Measurements from ENCODE around the gene KCNQ4. TPM values are rescaled to one million over a fixed set of nuclear protein-coding genes. Genes with fewer than 3 reads are reported as not detected.

KCNQ4 gene
- total RNA-seq, 1 donor = under 0.01 TPM

GRCh38 chr1:40764981-40765380 lies 18.6 kb upstream of the KCNQ4 start:
- H3K27me3 ChIP-seq (ENCODE audit: insufficient read depth, low read length) = no peaks in the 10 kb centered on the region
- H3K4me3 ChIP-seq (ENCODE audit: low read length) = no peak overlapping the region
- no peaks in the 10 kb centered on the region for H3K9me3 ChIP-seq (ENCODE audit: low read depth, low read length)
- peaks cover 12% of the 10 kb centered on the region for H3K4me1 ChIP-seq (ENCODE audit: insufficient read depth, low read length)

GRCh38 chr1:40766017-40766416 lies 17.6 kb upstream of the KCNQ4 start:
- Histone ChIP-seq H3K4me3 (ENCODE audit: low read length) (no peak overlapping the region), H3K4me1 (ENCODE audit: insufficient read depth, low read length) (peaks cover 12% of the 10 kb centered on the region), H3K27me3 (ENCODE audit: insufficient read depth, low read length) (no peaks in the 10 kb centered on the region), H3K9me3 (ENCODE audit: low read depth, low read length) (no peaks in the 10 kb centered on the region)

GRCh38 chr1:40766560-40766959 lies 17.0 kb upstream of the KCNQ4 start:
- H3K4me1 ChIP-seq (ENCODE audit: insufficient read depth, low read length) = peaks cover 12% of the 10 kb centered on the region
- no peak overlapping the region for H3K4me3 ChIP-seq (ENCODE audit: low read length)
- H3K27me3 ChIP-seq (ENCODE audit: insufficient read depth, low read length) = no peaks in the 10 kb centered on the region
- no peaks in the 10 kb centered on the region for H3K9me3 ChIP-seq (ENCODE audit: low read depth, low read length)

GRCh38 chr1:40768146-40768990 lies 15.2 kb upstream of the KCNQ4 start:
- Histone ChIP-seq H3K4me3 (ENCODE audit: low read length) (no peak overlapping the region), H3K4me1 (ENCODE audit: insufficient read depth, low read length) (peaks cover 4% of the 10 kb centered on the region), H3K27me3 (ENCODE audit: insufficient read depth, low read length) (no peaks in the 10 kb centered on the region), H3K9me3 (ENCODE audit: low read depth, low read length) (no peaks in the 10 kb centered on the region)

DNA sequence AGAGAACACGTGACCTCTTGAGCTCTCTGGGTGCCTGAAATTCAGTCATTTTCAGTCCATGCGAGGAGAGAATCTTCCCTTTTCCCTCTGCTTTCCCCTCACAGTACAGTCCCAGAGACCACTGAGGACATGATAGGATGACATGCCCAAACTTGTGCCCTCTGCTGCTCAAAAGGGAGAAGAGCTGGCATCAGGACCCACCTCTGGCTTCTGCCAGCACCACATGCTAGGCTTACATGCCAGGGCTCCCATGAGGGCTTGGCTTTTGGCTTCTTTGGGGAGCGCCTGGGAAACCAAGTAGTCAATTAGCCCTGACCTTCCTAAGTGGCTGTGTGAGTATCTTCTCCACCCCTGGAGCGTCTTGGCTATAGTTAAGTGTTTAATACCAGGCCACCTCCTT lies 13.8 kb upstream of the KCNQ4 start:
- H3K4me1 ChIP-seq (ENCODE audit: insufficient read depth, low read length) = no peaks in the 10 kb centered on the region
- no peaks in the 10 kb centered on the region for H3K9me3 ChIP-seq (ENCODE audit: low read depth, low read length)
- H3K4me3 ChIP-seq (ENCODE audit: low read length) = no peak overlapping the region
- H3K27me3 ChIP-seq (ENCODE audit: insufficient read depth, low read length) = no peaks in the 10 kb centered on the region

- Histone ChIP-seq H3K4me3 (ENCODE audit: low read length) (no peak overlapping the region), H3K4me1 (ENCODE audit: insufficient read depth, low read length) (no peaks in the 10 kb centered on the region), H3K9me3 (ENCODE audit: low read depth, low read length) (no peaks in the 10 kb centered on the region), H3K27me3 (ENCODE audit: insufficient read depth, low read length) (no peaks in the 10 kb centered on the region)
These were observed 13.1 kb upstream of the KCNQ4 start for GRCh38 chr1:40770296-40771070.

- no peaks in the 10 kb centered on the region for H3K27me3 ChIP-seq (ENCODE audit: insufficient read depth, low read length)
These were observed 11.2 kb upstream of the KCNQ4 start for GRCh38 chr1:40772146-40772955.

DNA sequence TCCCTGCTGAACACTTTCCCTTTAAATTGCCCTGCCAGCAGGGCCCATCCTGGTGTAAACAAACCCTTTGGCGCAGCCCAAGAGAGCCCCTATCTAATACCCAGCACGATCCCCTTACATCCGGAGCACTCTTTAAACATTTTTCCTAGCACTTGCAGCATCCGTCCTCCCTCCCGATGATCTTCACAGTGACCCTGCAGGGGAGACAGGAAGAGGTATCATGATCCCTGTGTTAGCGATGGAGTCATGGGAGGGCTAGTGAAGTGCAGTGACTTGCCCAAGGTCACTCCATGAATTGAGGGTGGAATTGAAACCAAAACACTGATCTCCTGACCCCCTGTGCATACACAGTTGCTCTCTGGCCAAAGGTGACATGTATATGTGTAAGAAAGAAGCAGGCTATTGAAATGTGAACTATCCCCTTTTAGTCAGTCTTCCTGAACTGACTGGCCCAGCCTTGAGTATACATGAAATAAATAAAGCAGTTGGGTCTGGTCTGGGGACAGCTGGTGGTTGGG lies 9.8 kb upstream of the KCNQ4 start:
- H3K4me1 ChIP-seq (ENCODE audit: insufficient read depth, low read length) = no peaks in the 10 kb centered on the region
- no peak overlapping the region for H3K4me3 ChIP-seq (ENCODE audit: low read length)
- no peaks in the 10 kb centered on the region for H3K9me3 ChIP-seq (ENCODE audit: low read depth, low read length)
- H3K27me3 ChIP-seq (ENCODE audit: insufficient read depth, low read length) = no peaks in the 10 kb centered on the region

More at GRCh38 chr1:40772146-40772955, 11.2 kb upstream of the KCNQ4 start:
- H3K9me3 ChIP-seq (ENCODE audit: low read depth, low read length) = no peaks in the 10 kb centered on the region
- H3K4me1 ChIP-seq (ENCODE audit: insufficient read depth, low read length) = no peaks in the 10 kb centered on the region
- no peak overlapping the region for H3K4me3 ChIP-seq (ENCODE audit: low read length)

- no peaks in the 10 kb centered on the region for H3K27me3 ChIP-seq (ENCODE audit: insufficient read depth, low read length)
- no peaks in the 10 kb centered on the region for H3K4me1 ChIP-seq (ENCODE audit: insufficient read depth, low read length)
- H3K9me3 ChIP-seq (ENCODE audit: low read depth, low read length) = no peaks in the 10 kb centered on the region
- H3K4me3 ChIP-seq (ENCODE audit: low read length) = no peak overlapping the region
These were observed 9.2 kb upstream of the KCNQ4 start for GRCh38 chr1:40774266-40774998.

- Histone ChIP-seq H3K4me3 (ENCODE audit: low read length) (no peak overlapping the region), H3K4me1 (ENCODE audit: insufficient read depth, low read length) (no peaks in the 10 kb centered on the region), H3K27me3 (ENCODE audit: insufficient read depth, low read length) (no peaks in the 10 kb centered on the region)
These were observed 7.1 kb upstream of the KCNQ4 start for GRCh38 chr1:40776236-40777072.

DNA sequence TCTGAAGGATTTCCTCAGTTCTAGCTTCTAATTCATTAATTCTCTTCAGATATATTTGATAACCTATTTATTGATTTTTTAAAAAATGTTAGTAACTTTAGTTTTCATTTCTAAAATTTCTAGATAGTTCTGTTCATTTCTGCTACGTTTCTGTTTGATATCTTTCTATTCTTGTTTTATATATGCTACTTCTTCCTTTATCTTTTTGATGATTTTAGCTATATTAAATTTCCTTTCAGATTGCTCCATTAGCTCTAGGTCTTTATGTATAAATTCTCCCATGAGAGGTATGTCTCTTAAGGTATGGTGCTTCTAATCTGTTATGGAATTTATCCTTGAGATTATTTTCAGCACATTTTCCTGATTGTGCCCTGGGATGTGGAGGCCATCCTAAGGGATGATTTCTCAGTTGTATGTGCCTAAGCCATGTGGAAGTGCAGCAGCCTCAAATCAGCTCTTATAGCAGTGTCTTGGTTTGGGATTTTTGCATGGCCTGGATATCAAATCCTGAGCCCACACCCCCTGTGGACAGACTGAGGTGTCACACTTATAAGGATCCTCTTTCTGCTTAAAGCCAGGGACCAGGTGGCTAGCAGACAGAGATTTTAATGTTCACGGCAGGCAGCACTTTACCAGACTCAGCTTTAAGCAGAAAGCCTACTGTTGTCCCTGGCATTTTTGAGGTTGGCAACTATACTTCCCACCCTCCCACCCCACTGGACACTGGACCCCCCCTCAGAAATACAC lies 6.2 kb upstream of the KCNQ4 start:
- Histone ChIP-seq H3K4me1 (ENCODE audit: insufficient read depth, low read length) (no peaks in the 10 kb centered on the region), H3K9me3 (ENCODE audit: low read depth, low read length) (no peaks in the 10 kb centered on the region), H3K4me3 (ENCODE audit: low read length) (no peak overlapping the region), H3K27me3 (ENCODE audit: insufficient read depth, low read length) (peaks cover 3% of the 10 kb centered on the region)

More at GRCh38 chr1:40776236-40777072, 7.1 kb upstream of the KCNQ4 start:
- no peaks in the 10 kb centered on the region for H3K9me3 ChIP-seq (ENCODE audit: low read depth, low read length)

DNA sequence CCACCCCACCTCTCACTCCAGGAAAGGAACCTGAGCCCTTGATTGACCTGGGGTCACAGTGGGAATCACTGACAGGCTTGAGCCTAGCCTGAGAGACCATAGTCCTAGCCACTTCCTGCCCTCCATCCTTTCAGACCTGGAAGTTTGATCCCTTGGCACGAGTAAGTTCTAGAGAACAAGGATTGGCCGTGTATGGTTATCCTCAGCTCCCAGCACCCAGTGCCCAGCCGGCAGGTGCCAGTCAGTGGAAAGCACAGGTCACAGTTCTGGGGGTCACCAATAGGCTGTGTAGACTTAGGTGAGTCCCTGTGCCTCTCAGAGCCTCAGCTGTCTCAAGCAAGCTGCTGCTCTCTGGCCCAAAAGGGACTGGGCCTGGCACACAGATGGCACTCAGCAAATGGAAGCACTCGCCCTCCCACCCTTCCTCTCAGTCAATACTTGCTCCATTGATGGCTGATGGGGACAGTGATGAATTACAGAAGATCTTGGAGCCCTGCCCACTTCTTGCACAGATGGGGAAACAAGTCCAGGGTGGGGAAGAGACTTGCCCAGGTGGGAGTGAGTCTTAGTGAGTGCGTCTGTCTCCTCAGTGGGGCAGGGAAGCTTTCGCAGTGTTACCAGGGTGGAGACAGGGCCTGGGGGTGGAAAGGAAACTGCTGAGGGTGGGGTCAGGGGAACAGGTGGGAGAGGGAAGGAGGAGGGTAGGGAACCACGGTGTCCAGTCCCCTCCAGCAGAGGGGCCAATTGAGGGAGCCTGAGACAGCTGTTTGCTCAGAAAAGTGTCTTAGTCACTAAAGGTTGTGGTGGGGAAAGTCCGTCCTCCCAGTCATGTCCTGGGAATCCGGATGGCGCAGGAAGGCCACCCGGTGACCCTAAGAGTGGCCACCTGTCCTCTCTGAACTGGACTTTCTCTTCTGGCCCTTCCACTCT lies 2.6 kb upstream of the KCNQ4 start:
- H3K4me1 ChIP-seq (ENCODE audit: insufficient read depth, low read length) = peaks cover 4% of the 10 kb centered on the region
- H3K27me3 ChIP-seq (ENCODE audit: insufficient read depth, low read length) = peaks cover 25% of the 10 kb centered on the region
- no peak overlapping the region for H3K4me3 ChIP-seq (ENCODE audit: low read length)
- no peaks in the 10 kb centered on the region for H3K9me3 ChIP-seq (ENCODE audit: low read depth, low read length)

All from mononuclear cell (primary cell).